Ramos (cell line): ENCODE data around the gene RPS6KL1.

Experiments used
- in situ Hi-C: fragments of 300-500 bp; cut with MboI; formaldehyde crosslinking; loops from one replicate; pipeline ENCODE4 v1.14.3; 2022; ENCODE audit warnings: low sequenced_read_pairs; ENCODE audit not compliant: unreplicated experiment

Gene RPS6KL1, protein sequence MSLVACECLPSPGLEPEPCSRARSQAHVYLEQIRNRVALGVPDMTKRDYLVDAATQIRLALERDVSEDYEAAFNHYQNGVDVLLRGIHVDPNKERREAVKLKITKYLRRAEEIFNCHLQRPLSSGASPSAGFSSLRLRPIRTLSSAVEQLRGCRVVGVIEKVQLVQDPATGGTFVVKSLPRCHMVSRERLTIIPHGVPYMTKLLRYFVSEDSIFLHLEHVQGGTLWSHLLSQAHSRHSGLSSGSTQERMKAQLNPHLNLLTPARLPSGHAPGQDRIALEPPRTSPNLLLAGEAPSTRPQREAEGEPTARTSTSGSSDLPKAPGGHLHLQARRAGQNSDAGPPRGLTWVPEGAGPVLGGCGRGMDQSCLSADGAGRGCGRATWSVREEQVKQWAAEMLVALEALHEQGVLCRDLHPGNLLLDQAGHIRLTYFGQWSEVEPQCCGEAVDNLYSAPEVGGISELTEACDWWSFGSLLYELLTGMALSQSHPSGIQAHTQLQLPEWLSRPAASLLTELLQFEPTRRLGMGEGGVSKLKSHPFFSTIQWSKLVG

DNA sequence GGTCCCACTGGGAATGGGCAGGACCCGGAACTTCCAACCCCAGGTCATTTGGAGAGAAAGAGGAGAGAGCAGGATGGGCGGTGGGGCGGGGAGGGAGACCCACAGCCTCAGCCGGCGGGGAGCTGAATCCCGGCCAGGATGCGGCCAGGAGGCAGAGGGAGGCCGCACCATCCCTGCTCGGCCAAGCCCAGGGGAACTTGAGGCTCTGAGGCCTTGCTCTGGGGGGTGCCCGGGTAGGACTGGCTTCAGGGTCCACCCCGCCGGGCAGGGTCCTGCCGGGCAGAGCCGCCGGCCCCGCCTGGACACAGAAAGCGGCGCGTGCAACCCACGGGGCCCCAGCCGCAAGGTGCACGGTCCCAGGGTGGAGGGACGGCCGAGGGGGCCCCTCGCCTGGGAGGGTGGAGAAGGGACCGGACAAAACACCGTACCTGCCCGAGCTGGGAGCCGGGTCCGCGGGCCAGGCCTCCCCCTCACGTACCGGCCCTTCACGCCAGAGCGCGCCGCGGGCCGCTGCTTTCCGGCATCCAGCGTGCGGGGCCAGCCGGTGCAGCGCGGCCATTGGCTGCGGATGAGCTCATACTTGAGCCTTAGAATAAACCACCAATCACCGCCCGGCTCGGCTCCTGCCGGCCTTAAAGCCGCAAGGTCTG lies at the start of gene RPS6KL1:
TSS of gene RPS6KL1 (minus strand) at position 509 of the 650 bp plus-strand sequence. CDS start 1,719 bp downstream, outside the sequence.
- in situ Hi-C loops = no loop called here

- in situ Hi-C loops = no loop called here
These were observed 45.8 kb upstream of the RPS6KL1 start for GRCh38 chr14:74968811-74969210.

DNA sequence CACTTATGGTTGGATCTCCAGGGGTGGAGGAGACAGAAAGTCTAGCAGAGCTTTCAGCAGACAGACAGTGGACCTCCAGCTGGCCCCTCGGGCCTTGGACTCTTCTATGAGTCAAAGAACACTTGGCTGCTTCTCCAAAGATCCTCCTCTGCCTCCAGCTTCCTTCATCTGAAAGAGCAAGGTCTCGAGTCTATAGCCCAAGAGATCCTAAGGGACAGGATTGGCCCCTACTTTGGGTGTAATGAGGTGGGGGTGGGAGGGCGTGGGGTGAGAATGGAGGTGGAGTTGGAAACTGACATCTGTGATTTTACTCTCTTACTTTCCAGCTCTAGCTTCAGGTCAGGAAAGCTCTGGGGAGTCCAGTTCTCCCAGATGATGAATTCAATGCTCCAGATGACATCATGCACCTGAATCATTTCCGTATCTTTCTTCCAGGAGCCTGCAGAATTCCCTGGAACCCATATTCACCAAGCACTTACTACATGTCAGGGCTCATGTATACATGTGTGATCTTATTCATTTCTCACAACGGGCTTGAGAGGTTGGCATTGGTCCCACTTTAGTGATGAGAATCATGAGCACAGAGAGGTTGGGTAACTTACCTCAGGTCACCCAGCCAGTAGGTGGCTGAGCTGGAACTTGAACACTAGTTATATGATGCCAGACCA lies 42.6 kb upstream of the RPS6KL1 start:
- in situ Hi-C loops = no loop called here

DNA sequence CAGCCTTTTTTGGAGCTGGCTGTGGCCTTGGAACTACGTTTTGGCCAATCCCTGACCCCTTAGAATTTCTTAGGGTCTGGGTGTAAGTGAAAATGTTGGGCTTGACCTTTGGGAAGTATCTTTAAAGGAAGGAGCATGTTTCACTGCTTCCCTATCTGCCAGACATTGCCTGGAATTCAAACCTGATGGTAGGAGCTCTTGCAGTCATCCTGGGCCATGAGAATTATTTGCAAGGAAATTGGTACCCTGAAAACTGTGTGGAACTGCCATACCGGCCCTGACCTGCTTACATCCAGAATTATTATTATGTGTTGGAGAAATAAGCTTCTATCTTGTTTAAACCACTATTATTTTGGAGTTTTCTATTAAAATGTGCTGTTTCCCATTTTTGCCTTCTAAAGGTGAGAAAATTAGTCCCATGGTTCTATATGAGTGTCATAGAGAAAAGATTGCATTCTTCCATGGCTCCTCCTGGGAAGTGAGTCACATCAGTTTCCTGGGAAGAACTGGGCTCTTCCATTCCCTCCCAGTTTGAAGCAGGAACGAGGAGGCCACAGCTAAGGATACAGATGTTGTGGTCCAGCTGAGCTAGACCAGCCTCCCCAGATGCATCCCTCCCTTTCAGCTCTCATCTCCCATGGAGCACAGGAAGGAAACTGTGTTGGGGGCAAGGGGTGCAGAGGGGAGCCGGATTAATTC lies 41.9 kb upstream of the RPS6KL1 start:
- in situ Hi-C loops = no loop called here

DNA sequence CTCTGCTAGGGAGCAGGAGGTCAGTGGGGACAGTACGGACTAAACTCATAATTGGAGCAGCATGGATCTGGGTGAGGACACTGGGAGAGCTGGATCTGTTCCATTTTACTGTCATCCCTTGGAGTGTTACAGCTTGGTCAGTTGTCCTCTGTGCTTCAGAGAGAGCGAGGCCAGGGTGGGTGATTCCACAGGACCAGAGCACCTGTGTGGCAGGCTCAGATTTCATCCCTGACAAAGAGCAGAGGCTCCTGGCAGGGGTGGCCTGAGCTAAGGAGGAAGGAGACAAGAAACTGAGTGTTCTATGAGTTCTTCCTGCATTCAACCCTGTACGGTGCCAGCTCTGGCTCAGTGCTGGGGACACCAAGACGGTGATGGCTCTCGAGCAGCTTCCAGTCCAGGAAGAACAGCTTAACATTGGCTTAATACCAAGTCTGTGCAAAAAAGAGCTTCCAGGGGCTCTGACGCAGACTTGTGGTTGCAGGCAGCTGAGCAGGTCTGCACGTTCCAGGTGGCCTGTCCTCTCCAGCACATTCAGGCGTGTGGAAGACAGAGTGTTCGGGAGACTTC lies 40.7 kb upstream of the RPS6KL1 start:
- in situ Hi-C loops = no loop called here

GRCh38 chr14:74963178-74963704 lies 40.2 kb upstream of the RPS6KL1 start:
- in situ Hi-C loops = no loop called here

- in situ Hi-C loops = no loop called here
These were observed 39.4 kb upstream of the RPS6KL1 start for GRCh38 chr14:74962493-74962892.

DNA sequence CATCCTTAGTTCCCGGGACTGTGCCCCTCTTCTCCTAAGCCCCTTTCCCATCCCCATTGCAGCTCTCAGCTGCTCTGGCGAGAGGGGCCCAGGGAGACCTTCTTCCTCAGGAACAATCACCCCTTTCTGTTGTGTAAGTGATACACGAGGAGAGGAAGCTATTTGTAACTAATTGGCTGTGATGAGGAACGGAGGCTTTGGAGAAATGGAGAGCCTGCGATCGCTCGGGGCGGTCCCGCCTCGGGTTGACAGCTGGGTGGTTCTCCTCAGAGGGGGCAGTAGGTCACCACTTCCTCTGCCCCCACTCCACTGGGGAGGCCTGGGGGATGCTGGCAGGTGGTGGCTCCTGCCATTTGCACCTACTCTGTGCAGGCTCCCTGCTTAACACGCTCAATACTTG lies 39.0 kb upstream of the RPS6KL1 start:
- in situ Hi-C loops = no loop called here

DNA sequence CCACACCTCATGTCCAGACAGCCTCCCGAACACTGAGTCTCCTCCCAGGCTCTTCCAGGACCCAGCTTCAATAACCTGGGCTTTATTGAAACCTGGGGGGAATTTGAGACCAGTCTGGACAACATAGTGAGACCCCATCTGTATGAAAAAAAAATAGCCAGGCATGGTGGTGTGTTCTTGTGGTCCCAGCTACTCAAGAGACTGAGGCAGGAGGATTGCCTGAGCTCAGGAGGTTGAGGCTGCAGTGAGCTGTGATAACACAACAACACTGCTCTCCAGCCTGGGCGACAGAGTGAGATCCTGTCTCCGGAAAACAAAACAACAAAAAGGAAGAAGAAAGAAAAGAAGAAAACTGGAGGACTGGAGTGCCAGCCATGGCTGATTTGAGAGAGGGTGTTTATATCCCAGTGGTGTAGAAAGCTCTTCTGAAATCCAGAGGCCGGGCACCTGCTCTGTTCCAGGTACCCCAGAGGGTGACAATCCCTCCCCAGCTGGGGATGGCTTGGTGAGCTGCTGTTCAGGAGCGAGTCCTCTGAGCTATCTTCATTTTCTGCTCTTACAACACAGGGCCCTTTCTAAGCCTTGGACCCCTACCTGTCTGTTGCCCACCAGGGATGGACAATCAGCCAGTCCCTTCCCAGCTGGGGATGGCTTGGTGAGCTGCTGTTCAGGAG lies 38.3 kb upstream of the RPS6KL1 start:
- in situ Hi-C loops = no loop called here

GRCh38 chr14:74960736-74961135 lies 37.7 kb upstream of the RPS6KL1 start:
- in situ Hi-C loops = no loop called here

DNA sequence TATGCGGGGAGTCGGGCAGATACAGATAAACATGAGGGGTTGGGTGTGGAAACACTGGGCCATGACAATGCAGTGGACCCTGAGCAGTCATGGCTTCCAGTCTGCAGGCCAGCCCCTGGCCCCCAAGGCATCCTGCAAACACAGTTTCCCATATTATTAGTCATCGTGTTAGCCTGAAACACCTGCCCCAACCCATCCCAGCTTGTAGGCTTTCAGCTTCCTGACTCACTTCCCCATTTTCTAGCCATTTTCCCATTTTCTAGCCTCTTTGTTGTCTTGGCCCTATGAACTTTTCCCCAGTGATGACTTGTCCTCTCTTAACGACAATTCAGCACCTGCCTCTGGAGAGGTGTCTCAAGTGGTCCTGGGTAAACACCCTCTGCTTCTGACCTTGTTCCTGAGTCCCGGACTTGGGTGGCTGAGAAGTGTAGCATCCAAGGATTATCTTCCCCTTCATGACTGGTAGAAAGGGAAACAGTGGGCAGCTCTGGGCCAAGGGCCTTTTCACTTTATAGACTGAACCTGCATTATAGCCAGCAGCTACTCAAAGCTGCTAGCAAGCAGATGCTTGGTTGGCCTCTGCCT lies 36.6 kb upstream of the RPS6KL1 start:
- in situ Hi-C loops = no loop called here

- in situ Hi-C loops = no loop called here
These were observed 33.4 kb upstream of the RPS6KL1 start for GRCh38 chr14:74956280-74957072.

DNA sequence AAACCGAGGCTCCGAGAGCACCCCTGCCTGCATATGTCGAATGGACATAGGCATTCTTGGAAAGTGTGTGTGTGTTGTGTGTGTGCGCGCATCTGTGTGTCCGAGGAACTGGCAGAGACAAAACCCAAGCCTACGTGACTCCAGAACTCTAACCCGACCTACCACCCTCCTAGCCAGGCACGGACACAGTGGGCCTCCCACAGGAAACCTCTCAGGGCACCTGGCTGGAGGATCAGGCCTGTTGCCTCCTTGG lies 32.9 kb upstream of the RPS6KL1 start:
- in situ Hi-C loops = no loop called here

DNA sequence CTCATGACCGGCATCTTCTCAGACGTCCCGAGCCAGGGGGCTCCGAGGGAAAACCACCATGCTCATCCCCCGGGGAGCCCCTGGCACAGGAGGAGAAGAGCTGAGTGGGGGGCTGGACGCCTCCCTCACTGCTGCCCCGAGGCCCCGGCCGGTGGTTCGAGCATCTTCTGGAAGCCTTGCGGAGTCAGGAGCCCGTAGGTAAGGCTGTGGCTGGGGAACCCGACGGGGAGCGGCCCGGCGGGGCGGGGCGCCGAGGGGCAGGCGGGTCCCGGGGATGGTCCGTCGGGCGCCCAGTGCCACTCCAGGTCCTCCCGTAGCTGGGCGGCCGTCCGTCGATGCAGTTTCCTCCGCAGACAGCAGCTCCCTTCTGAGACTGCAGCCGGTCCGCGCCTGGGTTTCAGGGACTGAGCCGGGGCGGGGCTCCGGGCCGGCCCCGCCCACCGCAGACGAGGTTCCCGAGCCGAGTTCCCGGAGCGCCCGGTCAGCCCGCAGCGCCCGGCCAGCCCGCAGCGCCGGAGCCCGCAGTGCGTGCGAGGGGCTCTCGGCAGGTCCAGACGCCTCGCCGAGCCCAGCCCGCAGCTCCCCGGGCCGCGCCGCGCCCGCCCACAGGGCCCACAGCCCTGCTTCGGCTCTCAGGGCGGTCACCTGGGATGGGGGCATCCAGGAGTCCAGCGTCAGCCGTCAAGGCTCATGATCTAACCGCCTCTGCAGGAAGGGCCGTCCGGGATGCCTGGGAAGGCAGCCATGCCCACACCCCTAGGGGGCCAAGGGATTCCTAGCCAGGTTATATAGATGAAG lies 32.4 kb upstream of the RPS6KL1 start, which contains the start of gene PGF:
TSS of gene PGF (minus strand) at position 369 of the 798 bp plus-strand sequence. CDS start at position 14, 355 bp downstream.
- in situ Hi-C loops = no loop called here

DNA sequence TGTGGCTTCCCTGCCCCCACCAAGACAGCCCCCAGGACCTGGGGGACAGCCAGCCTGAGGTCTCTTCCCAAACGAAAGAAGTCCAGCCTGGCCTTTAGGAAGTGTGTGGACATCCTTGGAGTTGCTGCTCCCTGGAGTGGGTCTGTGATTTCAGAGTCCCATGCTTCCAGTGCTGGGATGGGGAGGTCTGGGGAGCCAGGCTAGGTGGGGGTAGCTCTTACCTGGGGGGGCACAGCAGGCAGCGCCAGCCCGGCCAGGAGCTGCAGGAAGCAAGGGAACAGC lies 31.8 kb upstream of the RPS6KL1 start:
- in situ Hi-C loops = no loop called here

GRCh38 chr14:74954232-74954946 lies 31.3 kb upstream of the RPS6KL1 start:
- in situ Hi-C loops = no loop called here

GRCh38 chr14:74953686-74954085 lies 30.6 kb upstream of the RPS6KL1 start:
- in situ Hi-C loops = no loop called here
